HCT116 (cell line): ENCODE results near the gene ZBTB16. TPM values are rescaled to one million over a fixed set of nuclear protein-coding genes. Genes with fewer than 3 reads are reported as not detected.

Experiments
- ATAC-seq: fragments of 200-7000 bp; cut with Tn5 transposase; 2 replicates; pipeline ENCODE4 v1.9.1; 2020; ENCODE audit warnings: mild to moderate bottlenecking, moderate library complexity
- BruUV-seq: library from RNA; stranded (reverse); fragments of 400-500 nt; replicated peaks from 2 replicates; lab custom pipeline; 2021; lab: Mats Ljungman, UMichigan
- CTCF ChIA-PET: fragments of 300-600 bp; sonication (Branson Sonifier 250); formaldehyde crosslinking; loops from one replicate; lab custom pipeline; 2021; ENCODE audit warnings: antibody characterized with exemption; lab: Charles Lee
- POLR2A ChIA-PET: fragments of 300-600, 350-600 bp; sonication (Branson Sonifier 250); formaldehyde crosslinking; loops from one replicate; lab custom pipeline; 2021; ENCODE audit warnings: antibody characterized with exemption; lab: Charles Lee
- RAD21 ChIA-PET, 2 experiments: fragments of 300-600 bp; sonication (Branson Sonifier 250); formaldehyde crosslinking; loops; one replicate each; lab custom pipeline; 2023; ENCODE audit warnings: low total read pairs in 2 of 2; ENCODE audit not compliant: uncharacterized antibody in 2 of 2, unreplicated experiment in 2 of 2, low non-redundant PET in 1 of 2; lab: Charles Lee
- DNase-seq: peaks from one replicate; pipeline ENCODE4 v3.0.0-alpha.2; 2010; ENCODE audit warnings: low read depth, low spot score
- H2AFZ ChIP-seq: fragments of 200-600 bp; shearing (Covaris generic), sonication (generic); 2 replicates; pipeline ENCODE4 v1.6.1; 2017; ENCODE audit warnings: low read depth, mixed run types, mixed read lengths, antibody characterized with exemption, low read length; ENCODE audit not compliant: poor library complexity, severe bottlenecking
- H3K27ac ChIP-seq: 2 replicates; pipeline ENCODE4 v1.5.1; 2012; ENCODE audit warnings: low read depth, low read length
- H3K27me3 ChIP-seq: fragments of 200-600 bp; sonication (generic); 2 replicates; pipeline ENCODE4 v1.6.1; 2016; ENCODE audit warnings: mixed run types, low read length, mixed read lengths; ENCODE audit not compliant: insufficient read depth
- H3K36me3 ChIP-seq, 2 experiments: fragments of 200-500 bp in 1 of 2; fragments of 200-600 bp in 1 of 2; sonication (Bioruptor generic) in 1 of 2; sonication (generic) in 1 of 2; 2 replicates each; pipeline versions ENCODE4 v1.5.1 to v1.6.1; 2014 to 2016; ENCODE audit warnings: low read length in 2 of 2, inconsistent platforms in 1 of 2, mixed read lengths in 1 of 2, mixed run types in 1 of 2; ENCODE audit not compliant: insufficient read depth in 2 of 2, control insufficient read depth in 1 of 2
- H3K4me1 ChIP-seq, 2 experiments: fragments of 200-600 bp in 1 of 2; sonication (generic) in 1 of 2; 2 replicates each; pipeline versions ENCODE4 v1.5.1 to v1.6.1; 2012 to 2017; ENCODE audit warnings: low read length in 2 of 2, inconsistent platforms in 1 of 2, mild to moderate bottlenecking in 1 of 2, mixed read lengths in 1 of 2, mixed run types in 1 of 2, moderate library complexity in 1 of 2; ENCODE audit not compliant: insufficient read depth in 2 of 2, control insufficient read depth in 1 of 2
- H3K4me2 ChIP-seq: fragments of 200-600 bp; sonication (generic); 2 replicates; pipeline ENCODE4 v1.6.1; 2017; ENCODE audit warnings: mixed run types, low read length, mixed read lengths
- H3K4me3 ChIP-seq, 2 experiments: fragments of 200-600 bp in 1 of 2; sonication (generic) in 1 of 2; replicated peaks in 1 of 2; 2 replicates each; pipeline ENCODE4 v1.5.1; 2011 to 2016; ENCODE audit warnings: low read length in 2 of 2, control low read depth in 1 of 2, low read depth in 1 of 2, mild to moderate bottlenecking in 1 of 2, mixed read lengths in 1 of 2, mixed run types in 1 of 2
- H3K79me2 ChIP-seq: fragments of 200-600 bp; sonication (generic); 2 replicates; pipeline ENCODE4 v1.6.1; 2017; ENCODE audit warnings: mild to moderate bottlenecking, mixed run types, low read length, moderate library complexity, mixed read lengths; ENCODE audit not compliant: insufficient read depth
- H3K9ac ChIP-seq: fragments of 200-600 bp; sonication (generic); 2 replicates; pipeline ENCODE4 v1.6.1; 2016; ENCODE audit warnings: low read length, mixed read lengths
- H3K9me2 ChIP-seq: fragments of 200-600 bp; sonication (generic), shearing (Covaris generic); 2 replicates; pipeline ENCODE4 v1.6.1; 2017; ENCODE audit warnings: mixed run types, mild to moderate bottlenecking, moderate library complexity; ENCODE audit not compliant: insufficient read depth
- H3K9me3 ChIP-seq, 2 experiments: fragments of 200-500 bp in 1 of 2; fragments of 200-600 bp in 1 of 2; sonication (Bioruptor generic) in 1 of 2; sonication (generic) in 1 of 2; 2 replicates each; pipeline ENCODE4 v1.6.1; 2014 to 2017; ENCODE audit warnings: low read length in 2 of 2, mixed read lengths in 2 of 2, inconsistent platforms in 1 of 2, low read depth in 1 of 2, mild to moderate bottlenecking in 1 of 2, mixed run types in 1 of 2, moderate library complexity in 1 of 2; ENCODE audit not compliant: control insufficient read depth in 1 of 2, insufficient read depth in 1 of 2
- H4K20me1 ChIP-seq: fragments of 200-600 bp; sonication (generic), shearing (Covaris generic); 2 replicates; pipeline ENCODE4 v1.6.1; 2017; ENCODE audit warnings: mixed run types, mild to moderate bottlenecking, moderate library complexity; ENCODE audit not compliant: insufficient read depth
- ATF3 ChIP-seq: IDR thresholded peaks from 2 replicates; pipeline ENCODE4 v1.6.1; 2012
- CBX3 ChIP-seq: IDR thresholded peaks from 2 replicates; pipeline ENCODE4 v1.6.1; 2012; ENCODE audit warnings: low read depth
- CEBPB ChIP-seq: IDR thresholded peaks from 2 replicates; pipeline ENCODE4 v1.6.1; 2012; ENCODE audit warnings: low read depth
- ELF1 ChIP-seq: IDR thresholded peaks from 2 replicates; pipeline ENCODE4 v1.6.1; 2012; ENCODE audit warnings: low read depth, borderline replicate concordance
- JUND ChIP-seq: IDR thresholded peaks from 2 replicates; pipeline ENCODE4 v1.6.1; 2012
- POLR2A ChIP-seq: IDR thresholded peaks from 2 replicates; pipeline ENCODE4 v1.7.0; 2011; ENCODE audit warnings: borderline replicate concordance; ENCODE audit not compliant: insufficient read depth, insufficient read length; ENCODE audit errors: extremely low read depth
- SRF ChIP-seq: IDR thresholded peaks from 2 replicates; pipeline ENCODE4 v1.6.1; 2012; ENCODE audit warnings: low read depth
- YY1 ChIP-seq: IDR thresholded peaks from 2 replicates; pipeline ENCODE4 v1.6.1; 2011; ENCODE audit warnings: low read length, low read depth, moderate library complexity, mild to moderate bottlenecking; ENCODE audit not compliant: insufficient replicate concordance; ENCODE audit errors: extremely low read depth
- ZBTB33 ChIP-seq: IDR thresholded peaks from 2 replicates; pipeline ENCODE4 v1.6.1; 2011; ENCODE audit warnings: mild to moderate bottlenecking, low read length, moderate library complexity; ENCODE audit not compliant: insufficient replicate concordance; ENCODE audit errors: extremely low read depth
- ZFX ChIP-seq: fragments of 450-650 bp; IDR thresholded peaks from 2 replicates; pipeline ENCODE4 v1.6.1; 2017
- intact Hi-C: fragments of 100-400 bp; cut with micrococcal nuclease; formaldehyde crosslinking; loops from 2 replicates; pipeline ENCODE4 v1.10.0; 2022
- total RNA-seq: library from RNA; stranded (reverse); gene quantifications from one replicate; pipeline ENCODE4 v1.2.1, GENCODE V29; 2021; ENCODE audit not compliant: unreplicated experiment

ZBTB16 gene
- total RNA-seq, 1 experiment from 2014 or later = 0.30 TPM

GRCh38 chr11:114284021-114284420, 224.5 kb downstream of the ZBTB16 start:
- TF ChIP-seq CEBPB (no peak), YY1 (no peak), POLR2A (no peak), SRF (no peak), ATF3 (no peak), ZFX (no peak), ZBTB33 (no peak), JUND (no peak), ELF1 (no peak), CBX3 (no peak)
- POLR2A ChIA-PET = no interaction called here
- RAD21 ChIA-PET = no interaction called here
- DNase-seq (no peak), ATAC-seq (no peak)
- no peaks in the 10 kb centered on the region for H3K36me3 ChIP-seq
- H2AFZ ChIP-seq = no peak overlapping the region
- no peaks in the 10 kb centered on the region for H3K79me2 ChIP-seq
- H3K9ac ChIP-seq = no peak overlapping the region
- H3K4me1 ChIP-seq = peaks cover 8 to 11% of the 10 kb centered on the region in 2 experiments
- intact Hi-C loops = no loop called here
- no TSS peak for BruUV-seq
- no peaks in the 10 kb centered on the region for H4K20me1 ChIP-seq
- CTCF ChIA-PET = no interaction called here
- no peak overlapping the region for H3K4me2 ChIP-seq
- no peak overlapping the region for H3K4me3 ChIP-seq
- H3K27ac ChIP-seq = no peak overlapping the region
- H3K27me3 ChIP-seq = no peaks in the 10 kb centered on the region
- no peaks in the 10 kb centered on the region for H3K9me2 ChIP-seq
- H3K9me3 ChIP-seq = no peaks in the 10 kb centered on the region
